ENCODE results near the gene PRKCQ.

Gene PRKCQ

DNA sequence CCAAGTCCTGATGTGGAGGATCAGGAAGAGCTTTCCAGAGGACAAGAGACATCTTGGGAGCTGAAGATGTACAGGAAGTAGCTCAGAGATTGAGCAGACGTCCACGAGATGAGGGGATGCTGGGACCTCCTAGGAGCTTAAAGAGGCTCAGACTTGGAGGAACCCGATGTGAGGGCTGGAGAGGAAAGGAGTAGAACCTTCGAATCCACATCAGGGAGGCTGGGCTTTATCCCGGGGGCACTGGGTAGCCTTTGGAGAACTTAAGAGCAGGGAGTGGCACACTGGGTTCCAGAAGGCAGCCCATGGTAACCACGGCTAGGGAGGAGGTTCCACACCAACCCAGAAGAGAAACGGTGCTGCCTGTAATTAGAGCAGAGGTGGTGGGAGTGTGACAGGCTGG, 10.8 kb downstream of the PRKCQ start:
- TF ChIP-seq POLR2A (IDR thresholded peaks at IDR 0.05; ENCODE audit: low read length): no peak
- no peak for TF ChIP-seq GATA1 (IDR thresholded peaks at IDR 0.05; ENCODE audit: low read depth, low read length)
- no peak for DNase-seq

DNA sequence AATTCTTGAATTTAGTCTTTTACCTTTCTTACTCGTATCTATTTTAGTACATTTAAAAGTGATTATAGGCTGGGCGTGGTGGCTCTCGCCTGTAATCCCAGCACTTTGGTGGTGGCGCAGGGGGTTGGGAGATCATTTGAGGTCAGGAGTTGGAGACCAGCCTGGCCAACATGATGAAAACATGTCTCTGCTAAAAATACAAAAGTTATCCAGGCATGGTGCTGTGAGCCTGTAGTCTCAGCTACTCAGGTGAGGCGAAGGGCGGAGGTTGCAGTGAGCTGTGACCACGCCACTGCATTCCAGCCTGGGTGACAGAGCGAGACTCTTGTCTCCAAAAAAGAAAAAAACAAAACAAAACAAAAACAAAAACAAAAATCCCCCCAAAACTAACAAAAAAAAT, 12.2 kb downstream of the PRKCQ start:
- no peak for TF ChIP-seq GATA1 (IDR thresholded peaks at IDR 0.05; ENCODE audit: low read depth, low read length)
- TF ChIP-seq POLR2A (IDR thresholded peaks at IDR 0.05; ENCODE audit: low read length): no peak
- no peak for DNase-seq

DNA sequence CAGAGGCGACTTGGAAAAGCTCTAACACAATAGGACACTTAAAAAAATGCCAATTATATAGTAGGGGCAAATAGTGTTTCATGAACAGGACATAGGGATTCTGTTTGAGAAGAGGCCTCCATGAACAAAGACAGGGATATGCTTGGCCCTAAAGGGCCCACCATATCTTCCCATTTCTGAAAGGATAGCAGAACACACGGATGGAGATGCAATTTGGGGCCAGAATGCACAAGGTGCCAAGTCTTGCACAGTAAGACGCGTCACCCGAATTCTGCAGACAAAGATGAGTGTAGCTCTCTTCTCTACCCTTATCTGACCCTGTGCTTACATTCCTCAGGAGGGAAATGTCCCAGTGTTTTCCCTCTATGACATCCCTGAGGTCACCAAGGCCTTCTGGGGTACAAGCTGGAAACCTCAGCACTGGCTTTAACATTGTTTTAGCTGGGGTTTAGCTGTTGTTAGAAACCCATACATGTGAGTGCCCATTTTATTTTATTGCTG, 12.8 kb downstream of the PRKCQ start:
- no peak for TF ChIP-seq GATA1 (IDR thresholded peaks at IDR 0.05; ENCODE audit: low read depth, low read length)
- TF ChIP-seq POLR2A (IDR thresholded peaks at IDR 0.05; ENCODE audit: low read length): no peak
- no peak for DNase-seq

DNA sequence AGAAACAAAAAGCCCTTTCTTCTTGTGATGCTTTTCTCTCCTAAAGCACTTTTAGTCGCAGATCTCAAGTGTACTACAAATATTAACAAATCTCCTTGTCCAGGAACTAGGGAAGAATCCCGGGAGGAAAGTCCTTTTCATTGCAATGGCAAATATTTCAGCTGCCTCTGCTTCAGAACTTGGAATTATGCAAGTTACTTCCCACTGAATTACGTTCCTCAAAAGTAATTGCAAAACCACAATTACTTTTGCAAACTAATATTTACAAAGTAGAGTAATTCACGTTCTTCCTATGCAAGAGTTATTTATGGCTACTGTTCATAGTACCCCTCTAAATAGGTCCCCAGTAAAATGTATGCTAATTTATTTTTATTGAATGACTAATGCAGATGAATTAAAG, 14.5 kb downstream of the PRKCQ start:
- no peak for DNase-seq
- TF ChIP-seq POLR2A (IDR thresholded peaks at IDR 0.05; ENCODE audit: low read length) (no peak), GATA1 (IDR thresholded peaks at IDR 0.05; ENCODE audit: low read depth, low read length) (no peak)

DNA sequence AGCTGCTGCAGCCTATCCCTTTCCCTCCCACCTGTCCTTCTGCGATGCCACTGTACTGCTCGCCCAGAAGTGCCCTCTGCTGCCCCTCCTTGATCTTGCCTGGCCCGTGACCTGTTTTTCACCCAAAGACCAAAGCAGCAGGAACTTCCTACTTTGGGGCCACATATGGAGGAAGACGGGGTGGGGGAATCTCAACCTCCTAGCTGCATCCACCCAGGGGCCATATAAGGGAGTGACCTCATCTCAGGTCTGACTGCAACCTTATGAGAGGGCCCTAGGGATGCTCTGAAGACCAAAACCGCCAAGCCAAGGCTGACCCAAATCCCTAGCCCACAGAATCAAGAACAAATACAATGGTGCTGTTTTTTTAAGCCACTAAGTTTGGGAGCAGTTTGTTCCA, 15.7 kb downstream of the PRKCQ start:
- DNase-seq: no peak
- no peak for TF ChIP-seq POLR2A (IDR thresholded peaks at IDR 0.05; ENCODE audit: low read length)

DNA sequence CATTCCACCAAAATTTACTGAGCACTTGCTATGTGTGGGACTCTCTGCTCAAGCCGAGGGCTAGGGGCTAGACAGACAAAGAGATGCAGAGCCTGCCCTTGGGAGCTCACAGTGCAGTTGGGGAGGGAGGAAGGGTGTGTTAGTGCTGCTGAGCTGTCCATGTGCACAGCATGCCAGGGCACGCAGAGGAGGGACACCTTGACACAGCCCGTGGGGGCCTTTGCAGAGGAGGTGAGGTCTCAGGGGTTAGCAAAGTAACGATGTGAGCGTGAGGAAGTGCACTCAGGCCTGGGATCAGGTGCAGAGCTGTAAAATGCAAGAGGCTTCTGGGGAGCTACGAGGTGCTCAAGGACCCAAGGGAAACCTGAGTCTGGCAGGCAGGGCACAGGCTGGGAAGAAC, 16.3 kb downstream of the PRKCQ start:
- no peak for DNase-seq
- no peak for TF ChIP-seq GATA1 (IDR thresholded peaks at IDR 0.05; ENCODE audit: low read depth, low read length)

DNA sequence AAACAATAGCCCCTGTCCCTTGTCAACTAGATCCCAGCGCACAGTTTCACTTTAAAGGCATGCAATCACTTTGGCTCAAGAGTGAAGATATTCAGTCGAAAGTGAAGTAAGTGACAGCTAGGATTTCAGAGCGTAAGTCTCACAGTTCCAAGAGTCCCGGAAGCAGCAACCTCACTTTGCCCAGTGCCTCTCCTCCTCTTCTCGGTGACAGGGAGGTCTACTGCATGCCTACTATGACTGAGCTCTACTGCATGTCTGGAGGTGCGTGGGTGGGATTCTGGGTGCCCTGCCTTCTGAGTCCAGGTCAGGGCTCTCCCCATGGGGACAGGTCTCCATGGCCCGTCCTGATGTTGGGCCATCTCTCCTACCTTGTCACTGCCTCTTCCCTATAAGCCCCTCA, 17.0 kb downstream of the PRKCQ start:
- no peak for DNase-seq
- TF ChIP-seq POLR2A (IDR thresholded peaks at IDR 0.05; ENCODE audit: low read length) (no peak), GATA1 (IDR thresholded peaks at IDR 0.05; ENCODE audit: low read depth, low read length) (no peak)

DNA sequence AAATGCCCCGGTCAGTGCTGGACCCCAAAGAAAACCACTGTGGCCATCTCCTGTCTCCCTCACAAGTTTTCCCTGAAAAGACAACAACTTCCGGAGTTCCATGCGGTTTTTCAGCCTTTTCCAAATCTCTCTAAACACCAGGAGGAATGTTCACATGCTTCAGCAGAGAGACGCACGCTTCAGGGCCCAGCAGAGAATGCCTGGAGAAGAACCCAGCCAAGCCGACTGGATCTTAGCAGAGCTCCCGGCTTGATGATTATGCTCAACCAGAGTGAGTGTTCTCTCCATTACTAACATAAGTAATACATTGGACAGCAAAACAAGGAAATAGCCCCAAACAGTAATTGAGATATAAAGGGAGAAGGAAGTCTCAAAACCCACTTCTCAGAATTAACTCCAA, 17.9 kb downstream of the PRKCQ start:
- DNase-seq: no peak
- no peak for TF ChIP-seq POLR2A (IDR thresholded peaks at IDR 0.05; ENCODE audit: low read length)
- TF ChIP-seq GATA1 (IDR thresholded peaks at IDR 0.05; ENCODE audit: low read depth, low read length): no peak

DNA sequence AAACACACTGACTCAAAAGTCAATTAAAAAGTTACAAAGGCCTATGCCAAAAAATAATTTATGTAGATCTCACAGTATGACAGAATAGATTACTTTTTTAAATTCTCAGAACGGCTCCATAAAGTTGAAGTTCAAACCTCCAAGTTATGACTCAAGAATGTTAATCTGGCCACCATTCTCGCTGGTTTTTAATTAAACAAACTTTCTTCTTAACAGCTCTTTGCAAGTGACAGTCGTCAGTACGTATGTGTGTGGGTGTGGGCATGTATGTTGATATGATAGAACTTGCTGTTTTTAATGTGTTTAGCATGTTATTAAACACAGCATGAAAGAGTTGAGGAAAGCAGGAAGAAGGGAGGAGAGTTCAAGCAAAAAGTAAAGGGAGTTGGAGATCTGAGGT, 18.5 kb downstream of the PRKCQ start:
- no peak for DNase-seq

DNA sequence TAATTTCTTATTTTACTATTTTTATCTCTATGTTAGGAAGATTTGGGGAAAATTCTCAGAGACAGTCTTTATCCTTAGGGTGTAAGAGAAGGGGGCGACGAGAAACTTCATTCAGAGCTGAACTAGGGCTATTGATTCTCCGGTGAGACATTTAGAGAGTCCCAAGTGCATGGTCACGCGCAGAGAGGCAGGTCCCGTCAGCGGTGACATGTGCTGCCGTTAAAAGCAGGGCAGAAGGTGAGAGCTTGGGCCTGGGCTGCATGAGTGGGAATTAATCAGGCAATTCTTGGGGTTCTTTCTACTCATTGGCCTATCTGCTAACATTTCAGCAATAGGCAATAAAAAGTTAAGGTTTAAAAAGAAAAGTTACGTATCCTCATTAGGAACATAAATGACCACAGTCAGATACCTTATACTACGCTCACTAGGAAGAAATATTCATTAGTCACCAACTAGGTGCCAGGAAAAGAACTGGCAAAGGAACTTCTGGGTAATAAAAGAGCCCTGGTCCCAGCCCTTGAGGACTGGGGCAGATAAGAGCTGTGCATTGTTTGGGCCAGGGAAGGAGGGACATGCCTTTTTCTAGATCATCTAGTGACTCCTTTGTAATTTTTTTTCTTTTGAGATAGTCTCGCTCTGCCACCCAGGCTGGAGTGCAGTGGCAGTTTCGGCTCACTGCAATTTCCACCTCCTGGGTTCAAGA, 21.2 kb downstream of the PRKCQ start:
- no peak for DNase-seq
- TF ChIP-seq GATA1 (IDR thresholded peaks at IDR 0.05; ENCODE audit: low read depth, low read length) (no peak), POLR2A (IDR thresholded peaks at IDR 0.05; ENCODE audit: low read length) (no peak)

More for the DNA sequence above, 18.5 kb downstream of the PRKCQ start:
- TF ChIP-seq GATA1 (IDR thresholded peaks at IDR 0.05; ENCODE audit: low read depth, low read length) (no peak), POLR2A (IDR thresholded peaks at IDR 0.05; ENCODE audit: low read length) (no peak)

DNA sequence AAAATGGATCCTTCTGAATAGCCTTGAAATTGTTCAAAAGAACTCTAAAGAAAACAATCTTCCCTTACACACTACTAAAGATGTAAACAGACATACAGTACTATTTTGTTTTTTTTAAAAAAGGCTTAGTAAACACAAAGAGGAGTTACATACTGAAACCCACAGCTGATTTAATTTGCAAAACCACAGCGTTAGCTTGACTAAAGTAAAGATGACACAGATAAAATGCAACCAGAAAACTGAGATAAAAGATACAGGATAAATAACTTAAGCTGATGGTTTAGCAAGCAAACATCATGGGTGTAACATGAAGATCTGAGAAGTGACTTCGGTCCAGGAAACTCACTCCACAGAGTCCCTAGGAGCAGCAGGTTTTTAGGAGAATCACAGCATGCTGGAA, 21.8 kb downstream of the PRKCQ start:
- DNase-seq: no peak
- TF ChIP-seq POLR2A (IDR thresholded peaks at IDR 0.05; ENCODE audit: low read length) (no peak), GATA1 (IDR thresholded peaks at IDR 0.05; ENCODE audit: low read depth, low read length) (no peak)

DNA sequence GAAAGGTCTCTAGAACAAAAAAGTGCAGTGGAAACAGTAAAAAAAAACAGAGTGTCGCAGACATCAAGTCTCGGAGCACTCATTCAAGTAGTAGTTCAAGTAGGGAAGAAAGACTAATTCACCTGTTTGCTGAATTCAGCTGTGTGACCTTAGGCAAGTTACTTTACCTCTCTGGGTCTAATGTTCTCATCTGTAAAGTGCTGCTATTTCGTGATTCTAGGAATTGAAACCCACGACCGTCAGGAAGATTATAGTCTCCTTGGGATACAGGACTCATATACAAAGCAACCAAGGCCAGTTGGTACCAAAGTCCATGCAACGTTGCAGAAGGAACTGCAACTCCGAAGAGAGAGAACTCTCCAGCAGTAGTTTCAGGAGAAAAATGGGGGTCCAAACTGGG, 26.1 kb downstream of the PRKCQ start:
- no peak for TF ChIP-seq POLR2A (IDR thresholded peaks at IDR 0.05; ENCODE audit: low read length)
- TF ChIP-seq GATA1 (IDR thresholded peaks at IDR 0.05; ENCODE audit: low read depth, low read length): no peak
- no peak for DNase-seq

DNA sequence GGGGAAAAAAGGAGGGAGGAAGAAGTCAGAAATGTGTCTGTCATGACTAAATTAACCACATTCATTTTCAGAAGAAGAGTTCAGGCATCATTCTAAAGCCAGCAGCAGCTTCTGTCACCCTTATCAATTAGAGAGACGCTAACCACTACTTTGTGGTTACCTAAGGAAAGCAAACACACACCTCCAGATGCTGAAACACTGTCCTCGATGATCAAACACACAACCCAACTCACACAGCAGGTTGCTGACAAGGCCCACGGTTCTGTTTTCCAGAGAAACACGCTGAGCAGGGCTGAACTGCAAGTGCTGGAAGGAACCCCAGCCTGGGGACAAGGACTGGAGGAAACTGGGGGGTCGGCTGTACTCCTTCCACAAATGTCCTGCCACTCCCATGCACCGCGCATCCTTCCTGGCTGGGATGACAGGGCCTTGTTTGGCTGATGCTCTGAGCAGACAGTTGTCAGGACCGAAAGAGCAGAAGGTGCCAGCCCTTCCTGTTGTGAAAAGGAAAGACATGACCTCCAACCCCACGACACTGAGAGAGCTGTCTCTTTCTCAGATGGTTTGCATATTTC, 36.6 kb downstream of the PRKCQ start:
- DNase-seq: no peak
- TF ChIP-seq POLR2A (IDR thresholded peaks at IDR 0.05; ENCODE audit: low read length) (no peak), GATA1 (IDR thresholded peaks at IDR 0.05; ENCODE audit: low read depth, low read length) (no peak)

DNA sequence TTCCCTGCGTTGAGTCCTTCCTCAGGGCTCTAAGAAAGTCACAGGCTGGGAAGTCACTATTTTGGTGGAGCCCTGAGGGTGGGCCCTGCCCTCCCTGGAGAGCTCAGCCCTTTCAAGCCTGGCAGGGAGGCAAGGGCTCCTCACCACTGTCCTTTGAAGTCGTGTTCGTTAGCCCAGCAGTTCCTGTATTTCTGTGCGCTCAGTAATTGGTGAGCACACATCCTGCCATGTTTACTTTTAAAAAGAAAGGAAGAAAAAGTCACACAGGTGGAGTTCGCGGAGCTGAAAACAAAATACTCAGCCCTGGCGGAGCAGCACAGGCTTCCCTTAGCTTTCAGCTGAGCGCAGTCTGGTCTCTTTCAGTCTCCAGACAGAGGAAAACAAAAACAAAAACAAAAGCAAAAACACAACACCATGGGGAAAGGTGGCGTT, 37.1 kb downstream of the PRKCQ start:
- TF ChIP-seq GATA1 (IDR thresholded peaks at IDR 0.05; ENCODE audit: low read depth, low read length): no peak
- TF ChIP-seq POLR2A (IDR thresholded peaks at IDR 0.05; ENCODE audit: low read length): no peak
- no peak for DNase-seq

DNA sequence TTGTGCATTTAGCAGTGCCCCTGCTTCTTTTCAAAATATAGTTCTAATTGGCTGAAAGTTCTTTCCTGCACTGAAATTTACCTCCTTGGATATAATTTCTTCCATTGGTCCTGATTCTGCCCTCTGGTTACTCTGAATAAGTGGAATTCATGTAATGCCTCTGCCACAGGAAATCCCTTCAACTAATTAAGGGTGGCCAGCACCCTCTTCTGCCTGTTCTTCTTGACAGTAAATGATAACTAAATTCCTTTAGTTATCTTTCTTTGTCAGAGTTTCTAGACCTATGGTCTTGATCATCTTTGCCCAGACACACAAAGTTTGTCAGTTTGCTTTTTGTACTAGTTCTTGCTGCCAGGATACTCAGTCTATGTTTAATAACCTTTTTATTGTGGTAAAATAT, 40.2 kb downstream of the PRKCQ start:
- TF ChIP-seq GATA1 (IDR thresholded peaks at IDR 0.05; ENCODE audit: low read depth, low read length): no peak
- no peak for TF ChIP-seq POLR2A (IDR thresholded peaks at IDR 0.05; ENCODE audit: low read length)
- DNase-seq: peak in 1 of 2 experiments; percentile 24

All from erythroblast (primary cell).